Measurements from ENCODE around the gene PDE3A. TPM values are rescaled to one million over a fixed set of nuclear protein-coding genes. Genes with fewer than 3 reads are reported as not detected.

The PDE3A gene
- total RNA-seq, 1 experiment from 2014 or later, result 0.24 TPM

DNA sequence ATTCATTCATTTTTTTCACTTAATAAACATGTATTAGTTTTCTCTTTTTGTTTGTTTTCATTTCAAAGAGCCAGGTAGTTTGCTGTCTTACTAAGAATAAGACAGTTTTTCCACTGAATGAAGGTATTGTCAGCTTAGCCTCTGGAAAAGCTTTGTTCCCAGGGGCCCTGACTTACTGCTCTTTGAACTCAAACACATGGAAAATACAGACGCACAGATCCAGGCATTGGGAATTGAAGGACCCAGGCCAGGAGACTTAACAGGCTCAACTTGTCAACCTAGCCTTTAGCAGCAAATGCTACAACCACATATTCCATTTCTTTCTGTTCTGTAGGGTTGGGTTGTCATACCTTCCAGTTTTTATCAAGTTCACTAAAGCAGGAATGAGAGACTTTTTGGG is 288.3 kb downstream of the PDE3A start:
- DNase-seq, result no peak
- Histone ChIP-seq H3K27me3 (ENCODE audit: control insufficient read depth, insufficient read depth, low read length) (no peaks in the 10 kb centered on the region), H3K36me3 (replicated peaks; ENCODE audit: control insufficient read depth, insufficient read depth, low read length) (no peaks in the 10 kb centered on the region), H3K4me3 (ENCODE audit: insufficient read depth, low read depth, low read length) (no peak overlapping the region)

DNA sequence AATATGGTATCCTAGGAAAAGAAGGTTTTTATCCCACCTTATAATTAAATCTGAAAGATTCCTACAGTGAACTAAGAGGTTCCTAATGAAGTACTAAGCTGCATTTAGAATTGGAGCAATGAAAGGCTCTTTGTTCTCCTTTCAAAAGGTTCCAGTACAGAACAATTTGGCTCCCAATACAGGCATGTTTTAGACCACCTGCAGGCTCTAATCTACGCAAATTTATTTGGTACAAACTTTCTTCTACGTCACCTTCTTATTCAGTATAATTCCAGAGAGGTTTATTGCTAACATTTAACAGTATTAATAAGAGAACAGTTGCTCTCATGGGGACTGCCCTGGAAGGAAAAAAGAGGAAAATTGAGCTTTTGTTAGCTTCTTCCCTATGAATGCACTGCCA is 289.2 kb downstream of the PDE3A start:
- Histone ChIP-seq H3K36me3 (replicated peaks; ENCODE audit: control insufficient read depth, insufficient read depth, low read length) (no peaks in the 10 kb centered on the region), H3K4me3 (ENCODE audit: insufficient read depth, low read depth, low read length) (no peak overlapping the region), H3K27me3 (ENCODE audit: control insufficient read depth, insufficient read depth, low read length) (no peaks in the 10 kb centered on the region)
- no peak for DNase-seq

DNA sequence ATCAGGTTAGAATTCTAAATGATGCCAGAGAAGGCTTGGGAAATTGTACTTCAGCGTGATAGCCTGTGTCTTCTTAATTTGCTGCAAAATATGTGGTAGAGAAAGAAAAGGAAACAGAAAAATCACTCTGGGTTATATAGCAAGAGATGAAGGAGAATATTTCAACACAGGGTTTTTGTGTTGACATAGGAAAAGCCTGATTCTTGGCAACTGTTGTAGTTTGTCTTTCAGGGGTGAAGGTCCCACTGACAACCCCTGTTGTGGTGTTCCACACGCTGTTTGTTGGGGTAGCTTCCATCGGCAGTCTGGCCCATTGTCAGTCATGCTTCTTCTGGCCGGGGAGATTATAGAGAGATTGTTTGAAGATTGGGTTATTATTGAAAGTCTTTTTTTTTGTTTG is 313.0 kb downstream of the PDE3A start:
- no peaks in the 10 kb centered on the region for H3K36me3 ChIP-seq (replicated peaks; ENCODE audit: control insufficient read depth, insufficient read depth, low read length)
- DNase-seq, result no peak
- no peaks in the 10 kb centered on the region for H3K27me3 ChIP-seq (ENCODE audit: control insufficient read depth, insufficient read depth, low read length)
- H3K4me3 ChIP-seq (ENCODE audit: insufficient read depth, low read depth, low read length), result no peak overlapping the region

DNA sequence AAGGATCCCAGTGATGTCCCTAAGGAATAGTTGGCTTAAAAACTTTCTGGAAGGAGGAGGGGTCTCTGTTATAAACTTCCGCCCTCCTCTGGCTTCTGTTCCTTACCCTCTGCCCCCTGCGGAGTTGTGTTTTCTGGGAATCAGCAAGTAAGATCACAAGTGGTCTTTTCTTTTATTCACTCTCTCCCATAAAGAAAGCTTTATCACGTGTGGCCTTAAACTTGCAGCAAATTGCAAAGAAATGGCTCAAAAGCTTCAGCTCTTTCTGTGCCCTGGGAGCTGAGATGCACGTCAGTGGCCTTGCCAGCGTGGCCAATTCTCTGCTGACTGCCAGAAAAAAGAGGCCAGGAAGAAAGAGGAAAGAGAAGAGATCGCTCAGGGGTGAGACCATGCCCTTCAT is 326.9 kb downstream of the PDE3A start, which contains the start of gene SLCO1C1:
Gene SLCO1C1 (plus strand): TSS at position 101 of the 400 bp plus-strand sequence. CDS start 4,245 bp downstream, outside the sequence.
- Histone ChIP-seq H3K36me3 (replicated peaks; ENCODE audit: control insufficient read depth, insufficient read depth, low read length) (no peaks in the 10 kb centered on the region), H3K4me3 (ENCODE audit: insufficient read depth, low read depth, low read length) (no peak within 1 kb of the TSS), H3K27me3 (ENCODE audit: control insufficient read depth, insufficient read depth, low read length) (no peaks in the 10 kb centered on the region)
- DNase-seq, result peak; percentile 6

DNA sequence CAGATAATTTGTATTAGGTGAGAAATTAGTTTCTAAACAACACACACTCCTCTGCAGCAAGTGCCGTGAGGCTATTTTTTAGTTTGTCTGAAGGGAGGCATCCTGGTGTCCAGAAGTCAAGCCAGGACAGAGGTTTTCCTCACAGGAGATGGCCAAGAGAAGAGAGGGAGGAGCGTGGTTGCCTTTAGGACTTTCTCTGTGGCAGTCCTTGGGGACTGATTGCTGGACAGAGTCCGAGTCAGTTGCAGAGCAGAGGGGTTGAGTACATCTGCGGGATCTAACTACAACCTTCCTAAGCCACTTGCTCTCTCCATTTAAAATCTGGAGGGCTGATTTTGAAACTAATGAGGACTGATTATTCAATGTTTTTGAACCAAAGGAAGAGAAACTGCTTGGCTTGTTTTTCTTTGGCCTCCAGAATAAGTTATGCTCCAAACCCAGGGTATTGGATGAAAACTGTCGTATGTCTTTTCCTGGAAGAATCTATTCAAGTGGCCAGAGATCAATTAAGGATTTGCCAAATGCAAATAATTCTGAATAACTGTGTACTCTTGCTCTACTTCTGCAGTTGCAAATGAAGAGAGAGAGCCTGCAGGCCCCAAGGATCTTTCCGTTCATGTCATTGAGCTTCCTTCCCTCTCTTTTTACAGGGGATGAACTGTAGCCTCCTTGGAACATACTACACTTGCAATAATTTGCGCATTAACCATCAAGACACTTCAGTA is 328.0 kb downstream of the PDE3A start:
- no peak overlapping the region for H3K4me3 ChIP-seq (ENCODE audit: insufficient read depth, low read depth, low read length)
- no peaks in the 10 kb centered on the region for H3K27me3 ChIP-seq (ENCODE audit: control insufficient read depth, insufficient read depth, low read length)
- no peak for DNase-seq
- H3K36me3 ChIP-seq (replicated peaks; ENCODE audit: control insufficient read depth, insufficient read depth, low read length), result no peaks in the 10 kb centered on the region

DNA sequence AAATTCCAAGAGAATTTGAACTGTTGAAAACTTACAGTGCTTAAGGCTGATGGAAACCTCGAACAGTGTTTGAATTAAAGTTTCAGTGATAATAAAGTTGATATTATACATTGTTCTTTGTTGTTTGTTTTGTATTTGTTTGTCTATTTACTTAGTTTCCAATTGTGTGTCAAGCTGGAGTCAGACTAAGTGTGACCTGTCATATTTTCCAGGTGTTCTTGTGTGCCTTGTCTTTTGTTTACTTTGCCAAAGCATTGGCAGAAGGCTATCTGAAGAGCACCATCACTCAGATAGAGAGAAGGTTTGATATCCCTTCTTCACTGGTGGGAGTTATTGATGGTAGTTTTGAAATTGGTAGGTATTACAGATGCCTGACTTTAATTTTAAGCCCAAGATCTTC is 332.8 kb downstream of the PDE3A start:
- no peaks in the 10 kb centered on the region for H3K27me3 ChIP-seq (ENCODE audit: control insufficient read depth, insufficient read depth, low read length)
- no peak for DNase-seq
- H3K4me3 ChIP-seq (ENCODE audit: insufficient read depth, low read depth, low read length), result no peak overlapping the region
- no peaks in the 10 kb centered on the region for H3K36me3 ChIP-seq (replicated peaks; ENCODE audit: control insufficient read depth, insufficient read depth, low read length)

DNA sequence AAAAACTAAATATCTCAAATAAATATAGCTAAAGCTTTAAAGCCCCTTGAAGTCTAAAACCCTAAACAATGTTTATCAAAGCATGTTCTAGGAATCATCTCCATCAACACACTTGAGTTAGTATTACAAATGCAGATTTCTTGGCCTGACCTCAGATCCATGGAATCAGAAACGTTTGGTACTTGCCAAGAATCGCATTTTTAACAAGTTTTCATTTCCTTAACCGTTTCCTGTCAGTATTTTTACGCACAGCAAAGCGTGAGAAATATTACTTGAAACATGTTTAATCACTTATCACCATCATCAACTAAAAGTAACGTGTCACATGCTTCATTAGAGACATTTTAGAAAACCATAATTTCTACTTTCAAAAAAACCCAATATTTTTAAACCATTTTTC is 336.5 kb downstream of the PDE3A start:
- H3K36me3 ChIP-seq (replicated peaks; ENCODE audit: control insufficient read depth, insufficient read depth, low read length), result no peaks in the 10 kb centered on the region
- H3K4me3 ChIP-seq (ENCODE audit: insufficient read depth, low read depth, low read length), result no peak overlapping the region
- no peaks in the 10 kb centered on the region for H3K27me3 ChIP-seq (ENCODE audit: control insufficient read depth, insufficient read depth, low read length)
- DNase-seq, result no peak

DNA sequence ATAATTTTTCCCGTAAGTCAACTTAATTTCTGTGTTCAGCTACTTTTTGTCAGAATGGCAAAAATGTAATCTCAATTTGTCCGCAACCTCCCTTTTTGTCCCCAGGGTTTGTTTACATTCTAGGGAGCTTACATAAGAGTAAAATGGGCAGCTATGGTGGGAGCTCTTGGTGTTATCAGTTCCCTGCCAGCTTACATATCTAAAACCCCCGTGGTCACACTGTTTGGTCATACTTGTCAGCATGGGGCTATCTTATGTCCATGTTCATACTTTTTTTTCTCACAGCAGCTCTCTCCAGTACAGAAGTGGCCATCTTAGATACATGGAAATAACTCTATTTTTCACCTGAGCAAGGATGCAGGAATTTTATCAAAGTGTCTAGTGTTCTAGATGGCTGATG is 343.5 kb downstream of the PDE3A start:
- no peaks in the 10 kb centered on the region for H3K36me3 ChIP-seq (replicated peaks; ENCODE audit: control insufficient read depth, insufficient read depth, low read length)
- no peak for DNase-seq
- no peaks in the 10 kb centered on the region for H3K27me3 ChIP-seq (ENCODE audit: control insufficient read depth, insufficient read depth, low read length)
- no peak overlapping the region for H3K4me3 ChIP-seq (ENCODE audit: insufficient read depth, low read depth, low read length)

DNA sequence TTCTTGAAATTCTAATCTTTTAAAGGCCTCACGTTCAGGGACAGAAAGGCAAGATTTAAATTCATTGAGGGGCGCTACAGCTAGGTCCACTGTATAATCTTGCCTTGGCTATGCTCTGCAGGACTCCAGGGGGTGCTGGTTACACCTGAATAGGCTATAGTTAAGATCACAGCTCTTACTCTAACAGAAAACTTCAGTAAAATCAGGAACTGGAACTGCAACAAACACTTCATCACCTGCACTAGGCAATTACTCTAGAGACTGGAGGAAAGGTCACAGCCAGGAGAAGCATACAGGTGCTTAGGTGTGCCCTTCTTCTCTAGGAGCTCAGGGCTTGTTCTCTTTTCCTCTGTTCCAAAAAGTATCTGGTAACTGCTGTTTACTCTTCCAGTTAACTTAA is 347.7 kb downstream of the PDE3A start:
- Histone ChIP-seq H3K27me3 (ENCODE audit: control insufficient read depth, insufficient read depth, low read length) (no peaks in the 10 kb centered on the region), H3K4me3 (ENCODE audit: insufficient read depth, low read depth, low read length) (no peak overlapping the region), H3K36me3 (replicated peaks; ENCODE audit: control insufficient read depth, insufficient read depth, low read length) (no peaks in the 10 kb centered on the region)
- peak; percentile 53 for DNase-seq

DNA sequence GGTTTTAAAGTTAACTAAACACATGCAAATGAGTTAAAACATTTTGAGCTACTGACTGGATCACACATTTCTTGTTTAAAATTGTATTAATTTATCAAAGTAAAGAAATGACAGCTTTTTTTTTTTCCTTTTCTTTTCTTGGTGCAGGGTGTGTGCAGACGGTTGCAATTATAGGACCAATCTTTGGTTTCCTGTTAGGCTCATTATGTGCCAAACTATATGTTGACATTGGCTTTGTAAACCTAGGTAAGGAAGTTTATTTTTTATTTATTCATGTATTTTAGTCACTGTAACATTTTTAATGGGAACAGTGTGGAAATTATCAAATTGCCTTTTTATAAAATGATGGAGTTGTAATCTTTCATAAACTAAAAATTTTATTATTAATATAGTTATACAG is 348.6 kb downstream of the PDE3A start:
- no peak overlapping the region for H3K4me3 ChIP-seq (ENCODE audit: insufficient read depth, low read depth, low read length)
- no peaks in the 10 kb centered on the region for H3K36me3 ChIP-seq (replicated peaks; ENCODE audit: control insufficient read depth, insufficient read depth, low read length)
- DNase-seq, result no peak
- no peaks in the 10 kb centered on the region for H3K27me3 ChIP-seq (ENCODE audit: control insufficient read depth, insufficient read depth, low read length)

DNA sequence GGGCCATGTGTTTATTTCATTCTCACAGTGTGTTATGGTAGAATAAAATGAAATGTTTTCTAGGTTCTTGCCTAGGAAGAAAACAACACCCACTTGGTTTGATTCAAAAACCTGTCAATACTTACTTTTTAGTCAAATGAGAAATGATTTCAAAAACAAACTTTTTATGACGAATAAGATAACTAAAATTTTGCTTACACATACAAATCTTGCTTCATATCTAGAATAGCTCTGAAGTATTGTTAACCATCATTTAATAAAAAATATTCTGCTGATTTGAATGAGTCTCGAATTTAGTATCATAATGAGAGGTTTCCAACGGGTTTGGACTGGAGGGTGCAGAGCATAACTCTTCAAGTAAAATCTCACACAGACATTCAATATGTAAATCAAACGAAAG is 350.0 kb downstream of the PDE3A start:
- H3K4me3 ChIP-seq (ENCODE audit: insufficient read depth, low read depth, low read length), result no peak overlapping the region
- DNase-seq, result no peak
- no peaks in the 10 kb centered on the region for H3K27me3 ChIP-seq (ENCODE audit: control insufficient read depth, insufficient read depth, low read length)
- H3K36me3 ChIP-seq (replicated peaks; ENCODE audit: control insufficient read depth, insufficient read depth, low read length), result no peaks in the 10 kb centered on the region

DNA sequence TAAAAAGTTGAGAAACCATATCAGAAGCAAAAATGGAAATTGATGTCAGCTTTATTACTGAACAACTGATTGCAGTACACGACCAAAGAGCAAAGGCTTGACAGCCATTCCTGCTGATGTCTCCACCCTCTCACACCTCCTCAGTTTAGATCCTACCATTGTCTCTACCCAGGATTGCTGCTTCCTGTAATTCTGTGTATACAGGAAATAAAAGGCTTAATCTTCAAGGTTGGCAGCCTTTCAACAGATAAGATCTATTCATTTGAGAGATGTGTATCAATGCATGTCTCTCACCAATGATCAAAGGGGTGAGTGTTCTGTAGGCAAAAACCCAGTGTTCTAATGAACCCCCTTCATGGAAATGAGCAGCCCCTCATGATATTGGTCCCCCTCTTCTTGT is 353.8 kb downstream of the PDE3A start:
- no peak overlapping the region for H3K4me3 ChIP-seq (ENCODE audit: insufficient read depth, low read depth, low read length)

DNA sequence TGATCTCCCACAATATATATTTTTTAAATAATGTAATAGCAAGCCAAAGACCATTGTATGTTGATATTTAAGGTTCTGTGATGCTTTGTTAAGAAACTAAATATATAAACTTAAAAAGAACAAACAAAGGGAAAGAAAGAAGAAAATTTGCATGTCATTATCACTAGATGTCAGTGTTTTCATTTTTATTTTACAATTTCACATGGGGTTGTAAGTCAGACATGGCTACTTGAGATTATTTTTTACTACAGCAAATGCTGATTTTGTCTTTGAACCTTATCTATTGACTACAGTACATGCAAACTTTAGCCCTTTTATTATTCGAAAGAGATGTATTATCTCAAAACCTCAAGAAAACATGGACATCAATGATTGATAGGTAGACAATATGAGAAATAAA is 362.9 kb downstream of the PDE3A start:
- Histone ChIP-seq H3K27me3 (ENCODE audit: control insufficient read depth, insufficient read depth, low read length) (no peaks in the 10 kb centered on the region), H3K36me3 (replicated peaks; ENCODE audit: control insufficient read depth, insufficient read depth, low read length) (no peaks in the 10 kb centered on the region), H3K4me3 (ENCODE audit: insufficient read depth, low read depth, low read length) (no peak overlapping the region)
- no peak for DNase-seq

More for the DNA sequence above, 353.8 kb downstream of the PDE3A start:
- H3K27me3 ChIP-seq (ENCODE audit: control insufficient read depth, insufficient read depth, low read length), result no peaks in the 10 kb centered on the region
- H3K36me3 ChIP-seq (replicated peaks; ENCODE audit: control insufficient read depth, insufficient read depth, low read length), result no peaks in the 10 kb centered on the region
- DNase-seq, result no peak
